HG03469 (cell line): ENCODE results near the gene SH3BP5L.

ENCODE experiments used
- ATAC-seq: cut with Tn5 transposase; IDR thresholded peaks from one replicate; pipeline ENCODE4 v1.9.1; 2021; ENCODE audit warnings: mild to moderate bottlenecking, moderate library complexity, moderate number of reproducible peaks; ENCODE audit not compliant: unreplicated experiment

Gene SH3BP5L

GRCh38 chr1:248782416-248783141 lies 43.1 kb downstream of the SH3BP5L start:
- ATAC-seq = no peak

- ATAC-seq = no peak
These were observed 46.4 kb downstream of the SH3BP5L start for GRCh38 chr1:248779350-248779749.

GRCh38 chr1:248778906-248779305 lies 46.8 kb downstream of the SH3BP5L start:
- ATAC-seq = no peak

GRCh38 chr1:248776991-248777390 lies 48.7 kb downstream of the SH3BP5L start:
- no peak for ATAC-seq

GRCh38 chr1:248775441-248775840 lies 50.3 kb downstream of the SH3BP5L start:
- no peak for ATAC-seq
